Hypothalamus (tissue), 51 donors: ENCODE measurements around the gene RFT1.
"Not testable (repeated sequence)": the region's sequence is repeated elsewhere in the genome, so short reads cannot be mapped to it uniquely, and the experiment has no call there.

ENCODE experiments used
- DNase-seq, 51 donors: peaks; one replicate each; lab custom pipeline; 2025; lab: John Stamatoyannopoulos, UW

RFT1 gene

GRCh38 chr3:53163444-53164387 is 33.5 kb upstream of the RFT1 start:
- no peak for DNase-seq

GRCh38 chr3:53162672-53163443 is 32.6 kb upstream of the RFT1 start:
- peak in 1 of 51 donors; percentile 51 for DNase-seq

GRCh38 chr3:53161820-53162671 is 31.8 kb upstream of the RFT1 start:
- DNase-seq, result peak in 1 of 51 donors; percentile 46

GRCh38 chr3:53161450-53161819 is 31.2 kb upstream of the RFT1 start:
- DNase-seq, result no peak

- peak in 48 of 51 donors; percentile 8 to 85 (median 64) for DNase-seq
These were observed 30.6 kb upstream of the RFT1 start, which contains the start of gene PRKCD for GRCh38 chr3:53160660-53161449. Gene PRKCD (plus strand): TSS chr3:53161209. CDS start chr3:53178423, 17,214 bp downstream.

GRCh38 chr3:53160061-53160659 is 29.9 kb upstream of the RFT1 start:
- no peak for DNase-seq

- no peak for DNase-seq
These were observed 29.2 kb upstream of the RFT1 start for GRCh38 chr3:53159156-53160060.

- DNase-seq, result no peak
These were observed 28.5 kb upstream of the RFT1 start for GRCh38 chr3:53158765-53159155.

- DNase-seq, result no peak
These were observed 27.8 kb upstream of the RFT1 start for GRCh38 chr3:53157974-53158580.

GRCh38 chr3:53156368-53156834 is 26.2 kb upstream of the RFT1 start:
- DNase-seq, result no peak

- peak in 3 of 51 donors; percentile 27 to 42 (median 35) for DNase-seq
These were observed 25.5 kb upstream of the RFT1 start for GRCh38 chr3:53155760-53156159.

- peak in 23 of 51 donors; percentile 18 to 68 (median 41) for DNase-seq
These were observed 24.6 kb upstream of the RFT1 start for GRCh38 chr3:53154881-53155285.

- DNase-seq, result no peak
These were observed 23.7 kb upstream of the RFT1 start for GRCh38 chr3:53153980-53154379.

GRCh38 chr3:53153264-53153823 is 23.1 kb upstream of the RFT1 start:
- no peak for DNase-seq

- DNase-seq, result no peak
These were observed 21.8 kb upstream of the RFT1 start for GRCh38 chr3:53151870-53152660.

GRCh38 chr3:53151465-53151864 is 21.2 kb upstream of the RFT1 start:
- DNase-seq, result no peak

GRCh38 chr3:53151086-53151438 is 20.8 kb upstream of the RFT1 start:
- not testable (repeated sequence) for DNase-seq
